Activated CD4-positive, alpha-beta memory T cell treated with anti-CD3 and anti-CD28 coated beads, Interleukin-2, amount 10 ng/mL, durations not matched to agents 7 days and 5 days (primary cell): ENCODE measurements around the gene HTR1A. TPM values are rescaled to one million over a fixed set of nuclear protein-coding genes. Genes with fewer than 3 reads are reported as not detected.

Experiments used
- CTCF ChIA-PET: fragments of 350-600 bp; sonication (Branson Sonifier 250); formaldehyde crosslinking; loops from one replicate; lab custom pipeline; 2021; ENCODE audit warnings: antibody characterized with exemption, inconsistent platforms; lab: Charles Lee
- POLR2A ChIA-PET: fragments of 350-600 bp; sonication (Branson Sonifier 250); formaldehyde crosslinking; loops from one replicate; lab custom pipeline; 2021; ENCODE audit warnings: antibody characterized with exemption; lab: Charles Lee
- DNase-seq: peaks from one replicate; pipeline ENCODE4 v3.0.0-alpha.2; 2020
- H3K27ac Mint-ChIP-seq: one replicate; pipeline ENCODE4 v1.8.0; 2021; ENCODE audit warnings: mild to moderate bottlenecking, mixed read lengths
- H3K27me3 Mint-ChIP-seq: one replicate; pipeline ENCODE4 v1.8.0; 2021; ENCODE audit warnings: mixed read lengths
- H3K36me3 Mint-ChIP-seq: one replicate; pipeline ENCODE4 v1.8.0; 2021; ENCODE audit warnings: low read depth, mixed read lengths
- H3K4me1 Mint-ChIP-seq: one replicate; pipeline ENCODE4 v1.8.0; 2021; ENCODE audit warnings: mixed read lengths
- H3K4me3 Mint-ChIP-seq: one replicate; pipeline ENCODE4 v1.8.0; 2021; ENCODE audit warnings: mild to moderate bottlenecking, mixed read lengths
- H3K9me3 Mint-ChIP-seq: one replicate; pipeline ENCODE4 v1.8.0; 2021; ENCODE audit warnings: mixed read lengths
- total RNA-seq, 2 experiments: library from RNA; stranded (reverse); gene quantifications; one replicate each; pipeline ENCODE4 v1.2.3, GENCODE V29; 2021

The HTR1A gene
- total RNA-seq, 2 experiments from 2014 or later: not detected

DNA sequence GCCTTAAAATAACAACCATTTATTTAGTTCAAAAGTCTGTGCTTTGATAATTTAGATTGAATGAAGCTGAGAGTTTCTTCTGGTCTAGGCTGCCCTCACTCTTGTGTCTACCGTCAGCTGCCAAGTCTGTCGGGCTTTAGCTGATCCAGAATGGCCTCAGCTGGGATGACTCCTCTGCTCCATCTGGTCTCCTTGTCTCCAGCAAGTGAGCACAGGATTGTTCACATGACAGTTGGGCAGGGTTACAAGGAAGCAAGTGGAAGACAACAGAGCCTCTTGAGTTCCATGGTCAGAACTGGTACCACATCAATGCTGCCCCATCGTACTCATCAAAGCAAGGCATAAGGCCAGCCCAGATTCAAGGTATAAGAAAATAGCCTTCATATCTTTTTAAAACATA, 9.0 kb downstream of the HTR1A start:
- no peak for DNase-seq
- no peak overlapping the region for H3K4me3 Mint-ChIP-seq
- H3K27ac Mint-ChIP-seq: no peak overlapping the region
- no peaks in the 10 kb centered on the region for H3K27me3 Mint-ChIP-seq
- no peaks in the 10 kb centered on the region for H3K36me3 Mint-ChIP-seq
- no peaks in the 10 kb centered on the region for H3K9me3 Mint-ChIP-seq
- H3K4me1 Mint-ChIP-seq: no peaks in the 10 kb centered on the region
- ChIA-PET CTCF (no interaction called here), POLR2A (no interaction called here)

DNA sequence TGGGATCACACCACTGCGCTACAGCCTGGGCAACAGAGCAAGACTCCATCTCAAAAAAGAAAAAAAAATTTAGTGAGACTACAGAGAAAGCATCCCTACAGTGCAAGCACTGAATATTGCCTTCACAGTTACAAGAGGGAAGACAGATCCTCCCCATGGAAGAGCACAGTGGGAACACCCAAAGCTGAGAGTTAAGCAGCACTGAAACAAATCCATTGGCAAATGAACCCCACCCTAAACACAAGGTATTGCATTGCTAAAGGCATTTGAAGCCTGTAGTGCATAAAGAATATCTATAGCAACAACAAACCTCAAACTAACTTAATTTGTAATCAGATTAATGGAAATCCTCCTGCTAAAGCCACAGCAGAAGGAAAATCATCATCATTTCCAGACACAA, 27.1 kb downstream of the HTR1A start:
- Mint-ChIP-seq H3K9me3 (peaks cover 4% of the 10 kb centered on the region), H3K27me3 (no peaks in the 10 kb centered on the region), H3K4me1 (no peaks in the 10 kb centered on the region), H3K36me3 (no peaks in the 10 kb centered on the region), H3K27ac (no peak overlapping the region), H3K4me3 (no peak overlapping the region)
- ChIA-PET CTCF (no interaction called here), POLR2A (no interaction called here)
- DNase-seq: no peak

DNA sequence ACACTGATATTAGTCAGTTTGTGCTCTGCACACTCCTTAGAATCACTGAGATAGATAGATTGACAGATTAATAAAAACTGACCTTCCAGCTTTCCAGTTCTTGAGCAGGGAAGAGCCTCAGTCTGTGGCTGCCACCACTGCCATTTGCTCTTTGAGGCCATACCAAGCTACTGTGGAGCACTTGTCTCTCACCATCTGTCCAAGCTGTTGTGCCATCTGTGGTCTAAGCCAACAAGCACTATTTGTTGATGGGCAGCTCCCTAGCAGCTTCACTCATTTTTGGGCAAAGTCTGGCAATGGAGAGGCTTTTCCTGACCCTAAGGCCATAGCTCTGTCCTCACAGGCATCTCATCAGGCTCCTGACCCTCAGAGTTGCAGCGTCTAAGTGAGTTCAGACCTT, 30.4 kb downstream of the HTR1A start:
- Mint-ChIP-seq H3K27me3 (no peaks in the 10 kb centered on the region), H3K36me3 (no peaks in the 10 kb centered on the region), H3K4me1 (no peaks in the 10 kb centered on the region), H3K4me3 (no peak overlapping the region), H3K9me3 (no peaks in the 10 kb centered on the region), H3K27ac (no peak overlapping the region)
- ChIA-PET CTCF (no interaction called here), POLR2A (no interaction called here)
- DNase-seq: no peak

DNA sequence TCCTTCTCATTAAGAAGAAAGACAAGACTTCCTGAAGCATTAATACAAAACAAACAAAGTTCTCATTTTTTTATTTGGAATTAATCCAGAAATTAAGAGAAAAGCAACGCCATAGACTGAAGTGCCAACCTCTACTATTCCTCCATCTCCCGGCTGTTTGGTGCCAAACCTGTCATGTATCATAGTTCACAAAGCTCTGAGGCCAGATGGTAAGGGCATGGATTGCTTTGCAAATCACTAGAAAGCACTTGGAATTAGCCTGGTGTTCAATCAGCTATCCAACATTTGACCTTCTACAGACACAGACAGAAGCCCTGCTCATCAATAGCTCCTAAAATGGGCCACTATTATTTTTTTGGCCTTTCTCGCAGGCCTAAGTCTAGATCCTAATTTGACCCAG, 33.8 kb downstream of the HTR1A start:
- DNase-seq: no peak
- Mint-ChIP-seq H3K9me3 (peaks cover 4% of the 10 kb centered on the region), H3K27ac (no peak overlapping the region), H3K27me3 (no peaks in the 10 kb centered on the region), H3K36me3 (no peaks in the 10 kb centered on the region), H3K4me1 (no peaks in the 10 kb centered on the region), H3K4me3 (no peak overlapping the region)
- CTCF ChIA-PET: no interaction called here
- POLR2A ChIA-PET: no interaction called here

DNA sequence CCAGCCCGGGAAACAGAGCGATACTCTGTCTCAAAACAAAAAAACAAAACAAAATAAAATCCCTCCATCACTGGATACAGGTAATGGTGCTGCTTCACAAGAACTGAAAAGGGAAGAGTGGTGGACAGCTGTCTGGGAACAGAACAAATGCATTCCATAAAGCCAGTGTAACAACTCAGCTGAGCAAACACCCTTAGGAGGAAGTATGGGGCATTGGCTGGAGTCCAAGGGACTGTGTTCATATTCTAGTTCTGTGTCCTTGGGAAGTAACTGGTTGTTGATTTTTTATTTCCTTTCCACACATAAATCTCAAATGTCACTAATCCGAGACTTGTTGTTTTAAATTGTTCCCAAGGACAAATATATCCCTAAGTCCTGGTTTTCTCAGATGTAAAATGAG, 38.3 kb downstream of the HTR1A start:
- no peaks in the 10 kb centered on the region for H3K4me1 Mint-ChIP-seq
- peaks cover 4% of the 10 kb centered on the region for H3K9me3 Mint-ChIP-seq
- ChIA-PET CTCF (no interaction called here), POLR2A (no interaction called here)
- H3K27me3 Mint-ChIP-seq: no peaks in the 10 kb centered on the region
- H3K4me3 Mint-ChIP-seq: no peak overlapping the region
- no peak overlapping the region for H3K27ac Mint-ChIP-seq
- DNase-seq: no peak
- no peaks in the 10 kb centered on the region for H3K36me3 Mint-ChIP-seq

DNA sequence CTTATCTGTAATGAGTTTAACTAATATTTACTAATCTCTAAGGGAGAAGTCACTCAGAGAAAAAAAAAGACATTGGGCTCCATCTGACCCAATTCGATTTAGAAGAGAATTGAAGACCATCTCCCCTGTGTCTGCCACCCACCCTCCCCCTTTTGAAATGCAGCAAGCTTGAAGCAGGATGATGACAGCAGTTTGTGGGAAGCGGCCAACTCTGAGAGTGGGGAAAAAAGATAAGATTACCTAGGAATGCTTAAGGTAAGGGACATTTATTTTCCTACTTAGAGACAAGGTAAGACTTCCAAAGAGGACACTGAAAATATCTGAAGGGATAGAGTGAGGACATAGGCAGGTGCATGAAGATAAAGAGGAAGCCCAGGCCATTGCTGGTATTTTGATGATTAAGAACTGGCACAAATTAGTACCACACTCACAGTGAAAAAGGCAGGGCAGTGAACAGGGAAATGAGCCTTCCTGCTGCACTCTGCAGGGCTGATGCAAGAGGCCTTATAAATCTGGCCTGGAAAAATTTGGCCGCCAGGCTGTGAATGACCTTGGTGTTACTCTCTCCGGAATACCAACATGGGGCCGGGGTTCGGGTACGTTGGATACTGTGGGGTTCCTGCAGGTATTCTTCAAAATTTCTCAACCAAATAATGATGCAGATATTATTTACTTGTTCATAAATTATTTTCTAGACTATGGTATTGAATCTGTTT, 42.3 kb downstream of the HTR1A start:
- no peak overlapping the region for H3K4me3 Mint-ChIP-seq
- peaks cover 3% of the 10 kb centered on the region for H3K9me3 Mint-ChIP-seq
- H3K4me1 Mint-ChIP-seq: no peaks in the 10 kb centered on the region
- DNase-seq: no peak
- no peaks in the 10 kb centered on the region for H3K36me3 Mint-ChIP-seq
- no peaks in the 10 kb centered on the region for H3K27me3 Mint-ChIP-seq
- ChIA-PET POLR2A (no interaction called here), CTCF (no interaction called here)
- no peak overlapping the region for H3K27ac Mint-ChIP-seq

DNA sequence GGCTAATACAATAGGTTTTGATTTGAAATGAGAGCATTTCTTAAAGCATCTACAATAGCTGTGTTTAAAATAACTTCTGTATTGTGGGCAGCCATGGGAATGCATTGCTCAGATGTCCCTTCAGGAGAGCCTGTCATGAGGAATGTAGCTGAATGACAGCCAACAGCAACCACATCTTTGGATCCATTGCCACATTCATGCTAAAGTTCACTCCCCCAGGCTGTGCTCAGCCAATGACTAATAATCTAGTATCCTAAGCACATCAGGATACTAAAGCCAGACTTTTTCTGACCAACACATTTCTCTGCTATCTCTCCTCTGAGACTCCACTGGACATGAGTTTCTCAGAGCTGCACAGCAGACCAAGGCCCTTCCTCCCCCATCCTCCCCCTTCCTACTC, 45.5 kb downstream of the HTR1A start:
- no peak for DNase-seq
- Mint-ChIP-seq H3K27ac (no peak overlapping the region), H3K4me3 (no peak overlapping the region), H3K9me3 (peaks cover 4% of the 10 kb centered on the region), H3K36me3 (no peaks in the 10 kb centered on the region), H3K27me3 (no peaks in the 10 kb centered on the region), H3K4me1 (no peaks in the 10 kb centered on the region)
- CTCF ChIA-PET: no interaction called here
- POLR2A ChIA-PET: no interaction called here

DNA sequence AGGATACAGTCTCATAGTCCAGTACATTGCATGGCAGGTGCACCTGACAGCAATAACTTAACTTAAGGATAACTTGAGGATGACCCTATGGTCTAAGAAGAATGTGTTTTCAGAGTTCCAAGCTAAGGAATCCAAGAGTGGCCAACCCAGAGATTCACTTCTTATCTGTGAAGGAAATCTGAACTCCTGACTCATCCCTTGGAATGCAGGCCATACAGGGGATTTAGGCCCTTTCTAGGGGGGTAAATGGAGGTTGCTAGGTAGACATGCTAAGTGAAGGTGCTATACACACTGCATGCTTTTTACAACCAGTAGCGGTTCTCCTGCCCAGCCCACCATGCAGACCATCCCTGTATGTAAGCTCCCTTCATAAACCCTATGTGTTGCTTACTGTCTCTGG, 50.4 kb downstream of the HTR1A start:
- Mint-ChIP-seq H3K27ac (no peak overlapping the region), H3K4me1 (no peaks in the 10 kb centered on the region), H3K4me3 (no peak overlapping the region), H3K27me3 (no peaks in the 10 kb centered on the region), H3K36me3 (no peaks in the 10 kb centered on the region), H3K9me3 (peaks cover 4% of the 10 kb centered on the region)
- ChIA-PET CTCF (interaction anchor here (0.6 kb wide), 1 partner anchor 404 kb away, joined by 3 read pairs; no protein-coding TSS in a partner anchor), POLR2A (no interaction called here)
- no peak for DNase-seq

Other genes starting within 250 kb of the HTR1A start
- not detected for gene RNF180, start 203.4 kb upstream of the HTR1A start, total RNA-seq